ENCODE results near the gene FRMD4A.
"Not testable (repeated sequence)": the region's sequence is repeated elsewhere in the genome, so short reads cannot be mapped to it uniquely, and the experiment has no call there.

The FRMD4A gene

GRCh38 chr10:14089556-14090292 lies 241.0 kb downstream of the FRMD4A start:
- DNase-seq = no peak

- DNase-seq = no peak
Observed at GRCh38 chr10:14087566-14087965, 243.2 kb downstream of the FRMD4A start.

DNA sequence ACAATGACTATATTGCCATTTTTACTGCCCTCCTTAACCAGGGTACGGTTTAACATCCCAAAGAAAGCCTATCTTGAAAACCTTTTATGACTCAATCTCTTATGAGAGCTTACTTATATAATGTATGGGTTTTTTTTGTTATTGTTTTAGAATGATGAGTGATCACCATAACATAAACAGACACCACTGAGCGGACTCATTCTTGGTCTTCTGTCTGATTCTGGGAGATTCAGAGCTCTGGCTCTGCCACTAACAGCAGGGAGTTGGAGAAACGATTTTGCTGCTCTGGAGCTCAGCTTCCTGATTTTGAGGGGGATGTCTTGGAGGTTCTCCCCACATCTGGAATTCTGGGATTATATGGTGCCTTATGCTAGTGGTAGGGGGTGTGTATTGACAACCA lies 244.1 kb downstream of the FRMD4A start:
- DNase-seq = no peak

DNA sequence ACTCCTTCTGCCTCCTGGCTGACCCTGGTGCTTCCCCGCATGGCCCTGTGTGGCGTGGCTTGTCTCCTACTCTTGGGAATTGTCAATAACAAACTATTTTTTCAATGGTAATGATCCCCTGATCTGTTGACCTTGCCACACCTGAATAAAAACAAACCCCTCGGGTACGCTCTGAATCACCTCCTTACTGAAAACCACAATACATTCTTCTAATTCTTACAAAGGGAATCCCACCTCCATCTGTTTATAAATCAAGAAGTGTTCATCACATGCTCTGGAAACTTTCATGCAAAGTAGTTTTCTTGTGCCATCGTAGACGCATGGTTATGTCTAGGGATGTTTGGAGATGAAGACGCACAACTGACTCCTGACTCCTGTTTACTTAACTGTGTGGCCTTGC lies 245.8 kb downstream of the FRMD4A start:
- no peak for DNase-seq

DNA sequence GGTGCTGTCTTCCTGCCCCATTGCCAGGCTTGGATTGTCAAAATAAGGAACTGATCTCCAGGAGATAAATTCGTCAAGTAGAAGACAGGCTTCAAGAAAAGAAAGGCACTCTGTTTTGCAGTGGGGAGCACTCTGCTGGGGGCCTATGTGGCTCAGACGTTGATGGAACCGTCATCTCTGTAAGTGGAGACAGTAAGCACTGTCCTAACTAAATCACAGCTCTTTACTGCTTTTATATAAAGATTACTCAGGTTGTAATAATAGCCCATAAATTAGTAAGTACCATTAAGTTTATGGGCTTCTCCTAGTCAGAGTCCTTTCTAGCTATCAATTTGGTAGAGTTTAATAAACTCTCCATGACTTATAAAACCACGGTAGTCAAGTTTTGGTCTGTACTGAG lies 249.9 kb downstream of the FRMD4A start:
- DNase-seq = no peak

DNA sequence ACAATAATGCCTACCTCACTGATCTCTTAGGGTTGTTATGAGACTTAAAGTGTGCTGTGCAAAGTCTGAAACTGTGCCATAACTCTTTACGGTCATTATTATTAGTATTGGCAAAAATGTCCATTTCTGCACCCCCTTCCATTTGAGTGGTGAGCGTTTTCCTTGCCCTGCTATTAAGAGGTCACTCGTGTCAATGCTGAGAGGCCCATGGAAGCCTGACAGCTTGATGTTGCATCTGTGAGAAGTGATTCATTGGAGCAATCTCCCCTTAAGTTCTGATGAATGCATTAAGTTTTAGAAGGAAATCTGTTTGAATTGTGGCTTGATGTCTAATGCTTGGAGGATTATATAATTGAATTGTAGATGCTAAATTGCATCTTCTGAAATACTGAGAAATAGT lies 253.3 kb downstream of the FRMD4A start:
- DNase-seq = no peak

DNA sequence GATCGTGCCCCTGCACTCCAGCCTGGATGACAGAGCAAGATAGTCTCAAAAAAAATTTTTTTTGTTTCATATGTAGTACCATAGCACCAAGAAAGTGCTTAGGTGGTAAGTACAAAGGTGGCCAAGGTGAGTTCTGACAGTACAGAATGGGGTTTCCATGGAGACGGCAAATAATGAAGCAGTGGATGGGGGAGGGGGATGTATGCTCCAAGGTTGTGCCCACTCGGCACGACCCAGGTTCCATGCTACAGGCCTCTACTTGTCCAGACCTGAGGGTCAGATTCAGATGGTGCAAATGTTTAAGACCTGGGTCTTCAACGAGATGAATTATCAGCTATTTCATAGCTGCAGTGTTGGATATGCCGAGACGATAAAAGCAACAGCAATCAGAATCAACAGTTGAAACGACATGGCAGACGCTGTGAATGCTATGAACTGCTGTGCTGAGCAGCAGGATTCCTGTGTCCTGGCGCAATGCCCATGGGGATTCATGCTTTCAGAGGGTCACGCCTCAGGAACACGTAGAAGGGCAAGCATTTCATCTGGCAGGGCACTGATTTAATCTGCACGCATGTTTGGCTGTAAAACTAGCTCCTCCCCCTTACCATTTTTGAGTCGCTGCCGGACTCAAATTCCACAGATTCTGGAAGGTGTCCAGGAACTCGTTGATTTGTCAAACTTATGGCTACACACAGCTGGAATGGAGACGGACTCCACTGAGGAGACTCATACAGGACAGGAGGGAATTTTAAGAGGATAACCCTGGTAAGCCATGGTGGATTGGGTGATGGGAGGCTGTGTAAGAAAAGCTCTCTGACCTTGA lies 256.5 kb downstream of the FRMD4A start:
- DNase-seq = no peak

DNA sequence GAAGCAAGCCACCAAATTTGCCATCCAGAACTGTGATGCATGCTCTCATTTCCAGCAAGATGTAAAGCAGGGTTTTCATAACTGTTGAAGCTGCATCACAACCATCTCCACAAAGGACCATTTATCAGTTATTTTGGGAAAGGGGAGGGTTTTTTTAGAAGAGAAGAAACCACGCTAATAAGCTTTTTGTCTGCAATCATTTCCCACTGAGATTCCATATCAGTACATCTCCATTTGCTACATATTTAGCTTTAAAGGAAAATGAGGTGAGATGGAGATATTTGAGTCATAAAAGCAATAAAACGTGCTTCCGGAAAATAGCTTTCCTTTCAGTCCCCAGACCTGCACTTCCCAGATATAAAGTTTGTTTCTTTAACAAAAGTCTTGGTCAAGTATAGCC lies 258.2 kb downstream of the FRMD4A start:
- DNase-seq = no peak

GRCh38 chr10:14071956-14072355 lies 258.8 kb downstream of the FRMD4A start:
- DNase-seq = no peak

DNA sequence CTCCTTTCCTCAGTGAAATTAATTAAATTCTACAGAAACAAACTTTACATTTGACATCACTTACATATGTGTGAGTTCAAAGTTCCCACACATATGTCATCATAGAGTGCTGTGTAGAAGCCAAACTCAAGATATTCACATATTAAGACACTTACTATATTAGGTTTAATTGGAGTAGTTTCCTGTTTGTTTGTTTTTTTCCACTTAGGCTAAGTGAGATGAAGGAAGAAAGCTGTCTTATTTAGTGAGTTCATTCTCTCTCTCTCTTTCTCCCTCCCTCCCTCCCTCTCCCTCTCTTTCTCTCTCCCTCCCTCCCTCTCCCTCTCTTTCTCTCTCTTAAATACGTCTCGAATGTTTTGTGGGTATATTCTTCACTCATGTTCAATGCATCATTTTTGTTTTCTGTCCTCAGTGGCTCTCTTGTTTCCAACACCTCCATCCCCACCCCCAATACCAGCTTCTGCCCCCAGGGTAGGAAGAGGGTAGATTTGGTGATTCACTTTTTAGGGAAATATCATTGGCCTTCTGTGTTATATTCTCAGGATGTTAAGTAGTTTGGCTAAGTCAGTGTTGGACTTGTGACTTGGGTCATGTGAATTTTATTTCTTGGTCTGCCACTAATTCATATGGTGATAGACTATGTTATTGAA lies 262.0 kb downstream of the FRMD4A start:
- no peak for DNase-seq

DNA sequence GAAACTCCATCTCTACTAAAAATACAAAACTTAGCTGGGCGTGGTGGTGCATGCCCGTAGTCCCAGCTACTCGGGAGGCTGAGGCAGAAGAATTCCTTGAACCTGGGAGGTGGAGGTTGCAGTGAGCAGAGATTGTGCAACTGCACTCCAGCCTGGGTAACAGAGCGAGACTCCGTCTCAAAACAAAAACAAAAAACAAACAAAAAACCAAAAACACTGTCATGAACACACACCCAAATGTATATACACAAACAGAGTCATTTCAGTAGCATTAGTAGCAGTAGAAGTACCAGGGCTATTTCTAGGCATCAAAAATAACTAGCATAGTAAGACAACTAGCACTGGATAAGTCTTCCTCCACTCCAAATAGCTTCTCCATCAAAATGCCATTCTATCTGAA lies 263.1 kb downstream of the FRMD4A start:
- DNase-seq = not testable (repeated sequence)

- no peak for DNase-seq
Observed at GRCh38 chr10:14066106-14066505, 264.6 kb downstream of the FRMD4A start.

DNA sequence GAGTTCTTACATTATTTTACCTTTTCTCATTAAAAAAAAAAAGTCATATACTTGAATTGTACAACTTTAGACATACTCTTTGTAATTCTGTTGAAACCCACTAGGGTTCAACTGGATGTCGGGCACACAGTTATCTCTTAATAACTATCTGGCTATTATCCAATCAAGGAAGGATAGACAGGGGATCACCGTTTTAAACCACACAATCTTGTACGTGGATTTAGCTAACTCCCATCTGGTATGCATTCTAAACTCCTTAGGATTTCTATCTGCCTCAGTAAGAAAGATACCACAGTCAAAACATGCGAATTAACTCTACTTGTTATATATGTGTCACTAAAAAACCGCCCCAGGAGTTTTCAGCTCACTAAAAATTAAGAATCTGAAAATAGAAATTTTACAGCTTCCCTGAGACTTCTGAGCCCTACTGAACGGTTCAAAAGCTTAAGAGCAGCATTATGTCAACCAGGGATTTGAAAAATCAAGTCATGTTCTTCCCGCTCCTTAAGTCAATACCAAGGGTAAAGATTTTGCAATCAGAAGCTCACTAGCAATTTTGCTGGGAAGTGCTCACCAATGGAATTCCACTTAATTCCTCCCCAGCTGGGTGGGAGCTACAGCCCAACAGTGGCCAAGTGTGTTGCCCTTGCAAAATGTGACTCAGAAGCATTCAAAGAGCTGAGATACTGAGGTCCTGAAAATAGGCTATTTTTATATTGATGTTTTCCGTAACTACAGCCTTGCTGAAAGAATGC lies 267.0 kb downstream of the FRMD4A start:
- no peak for DNase-seq

DNA sequence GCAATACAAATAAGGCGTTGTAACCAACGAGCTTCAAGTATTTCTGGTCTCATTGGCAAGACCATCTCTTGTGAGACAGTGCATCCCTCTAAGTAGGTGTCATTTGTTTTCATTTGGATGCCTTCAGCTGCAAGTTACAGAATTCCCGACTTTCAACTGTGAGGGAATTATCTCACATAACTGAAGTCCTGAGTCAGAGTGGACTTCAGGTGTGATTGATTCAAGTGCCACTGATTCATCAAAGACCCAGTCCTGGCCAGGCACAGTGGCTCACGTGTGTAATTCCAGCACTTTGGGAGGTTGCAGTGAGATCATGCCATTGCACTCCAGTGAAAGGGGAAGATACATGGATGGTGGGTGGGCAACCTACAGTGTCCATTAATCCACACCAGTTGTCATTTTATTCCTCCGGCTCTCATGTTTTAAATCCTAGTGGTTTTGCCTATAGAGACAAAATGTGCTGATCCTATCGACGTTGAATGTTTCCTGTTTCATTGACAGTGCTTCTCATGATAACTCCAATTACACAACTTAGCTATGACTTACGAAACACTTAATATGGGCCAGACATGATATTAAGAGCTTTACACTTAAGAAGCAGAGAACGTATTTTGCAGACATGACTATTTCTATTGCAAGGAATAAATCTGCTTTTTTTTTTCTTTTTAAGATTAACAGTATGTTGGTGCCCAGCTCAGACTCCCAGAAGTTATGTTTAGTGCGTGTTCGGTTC lies 268.0 kb downstream of the FRMD4A start:
- DNase-seq = no peak

DNA sequence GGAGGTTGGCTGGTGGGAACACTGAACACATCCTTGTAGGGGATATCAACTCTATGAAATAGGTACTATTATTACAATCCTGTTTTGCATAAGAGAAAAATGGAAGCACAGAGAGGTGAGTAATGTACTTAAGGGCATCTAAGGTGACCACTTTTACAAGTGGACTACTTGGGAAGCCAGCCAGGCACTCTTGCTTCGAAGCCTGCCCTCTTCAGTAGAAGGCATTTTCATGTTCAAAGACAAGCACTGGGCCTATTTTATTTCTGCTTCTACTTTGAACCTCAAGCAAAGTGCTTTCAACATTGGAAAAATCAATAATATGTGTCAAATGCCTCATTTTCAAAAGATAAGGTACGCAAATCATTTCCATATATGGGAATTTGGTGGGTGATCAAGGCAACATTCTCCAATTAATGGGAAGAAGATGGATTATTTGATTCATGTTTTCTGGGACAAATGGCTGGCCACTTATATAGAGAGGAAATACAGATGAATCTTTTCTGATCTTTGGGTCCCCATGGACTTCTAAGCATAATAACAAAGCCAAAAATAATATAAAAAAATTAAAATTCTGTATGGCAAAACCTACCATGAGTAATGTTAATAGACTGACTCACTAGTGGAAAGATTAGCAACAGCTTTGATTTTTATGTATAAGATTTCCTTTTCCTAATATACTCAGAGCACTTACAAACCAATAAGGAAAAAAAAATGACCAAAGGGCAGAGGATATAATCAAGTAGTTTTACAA lies 270.2 kb downstream of the FRMD4A start:
- no peak for DNase-seq

DNA sequence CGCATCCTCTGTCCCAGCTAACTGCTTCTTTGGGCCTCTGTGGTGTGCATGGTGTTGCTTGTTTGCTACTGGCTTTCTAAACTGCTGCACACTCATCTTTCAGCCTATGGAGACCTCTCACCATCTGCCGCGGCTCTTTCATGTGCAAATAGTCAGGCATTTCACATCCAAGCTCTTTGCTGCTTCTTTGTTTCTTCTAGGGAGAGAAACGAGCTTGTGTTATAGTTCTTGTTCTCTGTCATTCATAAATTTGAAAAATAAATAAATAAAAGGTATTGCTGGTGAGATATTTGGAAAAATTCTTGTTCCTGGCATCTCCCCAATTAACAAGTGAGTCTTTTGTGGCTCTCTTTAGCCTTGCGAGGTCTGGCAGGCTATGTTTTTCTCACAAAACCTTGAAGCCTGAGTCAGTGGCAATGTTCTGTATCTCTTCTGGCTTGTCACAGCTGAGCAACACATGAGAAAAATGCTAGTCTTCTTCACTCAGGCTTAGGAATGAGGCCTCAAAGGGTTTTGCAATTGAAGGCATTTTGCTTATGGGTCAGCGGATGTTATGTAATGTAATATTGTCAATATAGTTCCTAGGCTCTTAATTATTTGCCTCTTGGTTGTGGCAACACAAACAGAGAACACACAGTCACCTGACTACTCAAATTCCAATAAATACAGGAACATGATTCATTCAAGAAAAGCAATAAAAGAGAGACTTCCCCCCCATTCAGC lies 274.0 kb downstream of the FRMD4A start:
- no peak for DNase-seq

DNA sequence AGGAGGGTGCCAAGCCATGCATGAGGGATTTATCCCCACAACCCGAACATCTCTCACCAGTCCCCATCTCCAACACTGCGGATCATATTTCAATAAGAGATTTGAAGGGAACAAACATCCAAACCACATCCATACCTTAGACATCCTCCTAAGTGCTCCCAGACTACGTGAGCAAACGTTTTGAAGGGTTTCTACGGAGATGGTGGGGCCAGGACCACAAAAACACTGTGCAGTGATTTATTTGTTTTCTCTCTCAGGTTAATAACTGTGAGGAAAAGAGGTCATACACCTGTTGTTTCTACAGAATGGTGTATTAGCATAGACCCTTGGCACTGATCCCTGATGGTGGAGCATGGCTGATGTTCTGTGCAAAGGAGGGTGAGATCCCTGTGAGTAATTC lies 277.8 kb downstream of the FRMD4A start:
- DNase-seq = no peak

DNA sequence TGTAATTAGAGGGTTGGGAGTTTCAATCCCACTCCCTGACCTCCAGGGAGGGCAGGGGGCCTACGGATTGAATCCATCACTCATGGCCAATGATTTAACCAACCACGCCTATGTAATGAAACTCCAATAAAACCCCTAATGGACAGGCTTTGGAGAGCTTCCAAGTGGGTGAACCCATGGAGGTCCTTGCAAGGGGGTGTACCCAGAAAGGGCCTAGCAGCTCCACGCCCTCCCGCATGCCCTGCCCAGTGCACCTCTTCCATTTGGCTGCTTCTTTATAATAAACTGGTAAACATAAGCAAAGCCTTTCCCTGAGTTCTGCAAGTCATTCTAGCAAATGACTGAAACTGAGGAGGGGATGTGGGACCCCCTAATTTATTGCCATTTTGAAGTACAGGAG lies 280.1 kb downstream of the FRMD4A start:
- no peak for DNase-seq

- DNase-seq = no peak
Observed at GRCh38 chr10:14048930-14049613, 281.7 kb downstream of the FRMD4A start.

GRCh38 chr10:14047431-14047830 lies 283.3 kb downstream of the FRMD4A start:
- no peak for DNase-seq

Data from central memory CD4-positive, alpha-beta T cell (primary cell).